ENCODE results near the gene CD244.

Gene CD244

DNA sequence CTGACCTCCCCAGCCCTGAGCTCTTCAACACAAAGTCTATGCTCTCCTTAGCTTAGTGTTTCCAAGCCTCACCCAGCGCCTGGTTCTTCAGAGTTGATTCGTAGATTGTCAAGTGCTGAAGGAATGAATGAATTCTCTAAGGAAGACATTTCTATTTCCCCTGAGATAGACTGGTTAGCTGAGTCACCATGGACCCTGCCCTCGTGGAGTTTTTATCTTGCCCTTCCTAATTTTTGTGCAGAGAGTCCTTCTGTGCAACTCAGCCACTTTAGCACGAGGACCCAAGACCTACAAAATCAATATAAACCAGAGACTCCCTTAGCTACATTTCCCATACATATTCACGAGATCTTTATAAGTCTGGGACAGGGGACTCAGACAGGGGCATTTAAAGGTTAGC is 2.6 kb upstream of the CD244 start:
- TF ChIP-seq ZFX (IDR thresholded peaks at IDR 0.05; ENCODE audit: borderline replicate concordance) = no peak
- TF ChIP-seq CTCF (IDR thresholded peaks at IDR 0.05) = no peak
- no peak overlapping the region for H3K27ac ChIP-seq

DNA sequence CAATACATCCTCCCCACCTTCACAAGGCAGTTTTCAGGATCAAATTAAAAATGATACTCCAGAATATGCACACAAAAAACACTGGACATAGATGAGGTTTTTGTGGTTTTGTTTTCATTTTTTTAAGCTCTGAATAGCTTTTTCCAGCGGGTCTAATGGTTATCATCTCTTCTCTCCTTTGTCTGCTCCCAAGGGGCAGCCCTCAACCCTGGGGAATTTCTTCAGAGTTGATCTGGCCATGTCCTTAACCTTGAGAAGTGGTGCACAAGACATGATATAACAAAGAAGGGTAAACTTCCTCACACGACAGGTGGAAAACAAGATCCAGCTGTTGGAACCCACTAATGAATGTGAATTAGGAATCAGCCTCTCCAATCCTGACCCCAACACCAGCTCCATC is 1.5 kb upstream of the CD244 start:
- no peak overlapping the region for H3K27ac ChIP-seq
- TF ChIP-seq ZFX (IDR thresholded peaks at IDR 0.05; ENCODE audit: borderline replicate concordance) (no peak), CTCF (IDR thresholded peaks at IDR 0.05) (no peak)

- H3K27ac ChIP-seq = no peak overlapping the region
These were observed 1.1 kb upstream of the CD244 start for GRCh38 chr1:160863774-160864131.

GRCh38 chr1:160863061-160863773 is 530 bp upstream of the CD244 start:
- H3K27ac ChIP-seq = no peak overlapping the region
- TF ChIP-seq CTCF (IDR thresholded peaks at IDR 0.05) (no peak), ZFX (IDR thresholded peaks at IDR 0.05; ENCODE audit: borderline replicate concordance) (no peak)

More at GRCh38 chr1:160863774-160864131, 1.1 kb upstream of the CD244 start:
- TF ChIP-seq CTCF (IDR thresholded peaks at IDR 0.05) = no peak
- TF ChIP-seq ZFX (IDR thresholded peaks at IDR 0.05; ENCODE audit: borderline replicate concordance) = no peak

DNA sequence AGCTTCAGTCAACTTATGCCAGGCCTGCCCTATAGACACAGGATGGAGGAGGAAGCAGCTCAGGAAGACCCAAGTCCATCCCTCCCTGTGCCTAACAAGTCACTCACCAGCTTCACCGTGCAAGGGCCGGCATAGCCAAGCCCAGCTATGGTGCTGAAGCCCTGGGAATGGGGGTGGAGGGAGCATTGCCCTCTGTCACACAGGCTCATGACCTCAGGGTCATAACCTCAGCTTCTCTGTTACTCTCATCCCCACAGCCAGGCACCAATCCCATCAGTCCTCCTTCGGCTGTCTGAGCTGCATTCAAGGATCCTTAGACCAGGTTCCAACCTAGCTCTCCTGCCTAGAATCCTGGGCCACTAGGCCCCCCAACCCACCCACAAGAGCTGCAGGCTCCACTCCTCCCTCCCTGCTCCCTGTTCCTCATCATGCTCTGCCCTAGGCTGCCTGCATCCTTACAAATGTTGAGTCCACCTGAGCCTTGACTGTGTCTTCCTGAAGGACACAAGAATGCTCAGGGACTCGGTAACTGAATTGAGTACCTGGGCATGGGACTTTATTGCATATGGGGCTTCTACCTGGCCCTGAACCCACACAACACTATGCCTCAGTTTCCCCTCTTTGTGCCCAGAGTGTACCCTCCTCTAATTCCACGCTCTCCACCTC is 1.7 kb downstream of the CD244 start:
- H3K27ac ChIP-seq = no peak overlapping the region
- TF ChIP-seq CTCF (IDR thresholded peaks at IDR 0.05) (no peak), ZFX (IDR thresholded peaks at IDR 0.05; ENCODE audit: borderline replicate concordance) (no peak)

- H3K27ac ChIP-seq = no peak overlapping the region
- no peak for TF ChIP-seq ZFX (IDR thresholded peaks at IDR 0.05; ENCODE audit: borderline replicate concordance)
- TF ChIP-seq CTCF (IDR thresholded peaks at IDR 0.05) = no peak
These were observed 3.5 kb downstream of the CD244 start for GRCh38 chr1:160859166-160859565.

DNA sequence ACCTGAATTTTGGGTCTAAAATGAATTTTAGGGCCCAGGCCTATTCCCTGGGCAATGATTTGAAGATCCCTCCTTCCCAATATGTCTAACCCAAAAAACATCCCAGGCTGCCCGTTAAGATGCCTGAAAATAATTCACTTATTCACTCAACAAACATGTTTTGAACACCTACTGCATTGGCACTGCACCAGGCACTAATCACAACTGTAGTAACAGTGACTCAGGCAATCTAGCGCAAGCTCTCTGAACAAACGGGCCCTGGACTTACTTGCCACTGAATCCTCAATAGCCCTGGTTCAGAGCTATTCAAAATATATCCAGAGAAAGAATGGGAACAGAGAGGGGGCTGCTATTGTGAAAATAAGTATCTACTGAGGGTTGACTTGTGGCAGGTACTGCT is 4.2 kb downstream of the CD244 start:
- TF ChIP-seq ZFX (IDR thresholded peaks at IDR 0.05; ENCODE audit: borderline replicate concordance) (no peak), CTCF (IDR thresholded peaks at IDR 0.05) (no peak)
- H3K27ac ChIP-seq = no peak overlapping the region

All from 22Rv1 (cell line).